HG03108 (cell line): ENCODE results near the gene FERMT3.
"Not testable (repeated sequence)": the region's sequence is repeated elsewhere in the genome, so short reads cannot be mapped to it uniquely, and the experiment has no call there.

Experiments used
- ATAC-seq: cut with Tn5 transposase; IDR thresholded peaks from one replicate; pipeline ENCODE4 v1.9.1; 2021; ENCODE audit warnings: moderate library complexity; ENCODE audit not compliant: unreplicated experiment

FERMT3 gene

DNA sequence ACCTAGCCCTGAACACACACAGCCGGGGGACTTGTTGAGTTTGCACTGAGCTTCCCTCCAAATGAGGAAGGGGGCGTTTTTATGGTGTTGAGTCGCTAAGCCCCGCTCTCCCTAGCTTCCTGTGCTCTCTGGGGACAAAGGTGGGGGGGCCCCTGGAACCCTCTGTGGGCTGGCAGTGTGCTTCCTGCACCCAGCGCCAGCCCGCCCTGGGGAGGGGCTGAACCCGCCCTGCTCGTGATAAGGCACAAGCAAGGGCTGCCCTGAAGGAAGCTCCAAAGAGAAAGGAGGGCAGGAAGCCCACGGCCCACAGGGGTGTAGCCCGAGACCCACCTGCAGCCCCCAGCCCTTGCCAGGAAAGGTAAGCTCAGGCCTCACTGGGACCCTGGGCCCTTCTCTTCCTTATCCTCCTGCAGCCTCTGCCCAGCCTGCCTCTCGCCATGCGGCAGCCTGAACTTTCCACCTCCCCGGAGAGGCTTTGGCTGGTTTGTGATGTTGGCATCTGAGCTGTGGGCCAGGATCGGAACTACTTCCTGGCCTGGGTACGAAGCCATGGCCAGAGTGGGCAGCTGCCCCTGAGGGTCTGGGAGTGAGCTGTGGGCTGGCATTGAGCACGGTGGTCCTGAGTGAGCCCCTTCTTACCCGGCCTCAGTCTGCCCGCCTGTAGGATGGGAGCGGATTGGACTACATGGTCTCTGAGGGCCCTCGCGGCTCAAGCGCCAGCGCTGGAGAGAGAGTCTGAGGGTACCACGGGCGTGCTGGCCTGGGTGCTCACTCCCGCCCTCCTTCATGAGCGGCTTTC, at the start of gene FERMT3:
FERMT3 (plus strand) TSS at position 265 of the 799 bp plus-strand sequence. CDS start 644 bp downstream, outside the sequence.
- peak; percentile 39 for ATAC-seq

DNA sequence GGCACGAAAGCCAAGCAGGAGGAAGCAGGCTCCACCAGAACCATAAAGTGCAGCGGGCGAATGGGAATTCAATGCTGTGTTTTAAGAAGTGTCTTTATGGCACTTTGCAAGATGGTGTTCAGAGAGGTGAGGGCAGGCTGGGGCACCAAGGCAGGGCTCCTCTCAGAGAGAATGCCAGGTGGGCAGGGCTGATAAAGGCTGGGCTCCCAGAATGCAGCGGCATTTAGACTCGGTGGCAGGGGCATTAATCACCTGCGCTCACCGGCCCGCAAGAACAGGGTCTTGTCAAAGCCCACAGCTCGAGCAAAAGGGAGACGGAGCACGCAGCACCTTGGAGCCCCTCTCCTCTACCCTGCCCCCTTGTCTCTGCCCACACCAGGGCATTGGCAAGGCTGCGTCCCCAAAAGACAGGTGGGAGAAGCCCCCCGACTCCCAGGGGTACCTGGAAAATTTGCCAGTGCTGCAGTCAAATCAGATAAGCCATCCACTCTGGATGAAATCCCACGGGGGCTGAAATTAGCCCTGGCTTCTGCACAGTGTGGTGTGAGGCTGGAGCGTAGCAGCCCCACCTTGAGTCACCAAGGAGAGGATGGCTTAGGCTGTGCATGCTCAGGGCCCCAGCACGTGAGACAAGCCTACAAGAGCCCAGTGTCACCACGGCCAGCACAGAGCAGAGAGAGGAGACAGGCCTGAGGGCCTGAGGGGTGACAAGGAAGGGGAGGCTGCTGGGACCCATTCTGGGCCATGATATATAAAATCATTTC, 48.7 kb upstream of the FERMT3 start:
- no peak for ATAC-seq

DNA sequence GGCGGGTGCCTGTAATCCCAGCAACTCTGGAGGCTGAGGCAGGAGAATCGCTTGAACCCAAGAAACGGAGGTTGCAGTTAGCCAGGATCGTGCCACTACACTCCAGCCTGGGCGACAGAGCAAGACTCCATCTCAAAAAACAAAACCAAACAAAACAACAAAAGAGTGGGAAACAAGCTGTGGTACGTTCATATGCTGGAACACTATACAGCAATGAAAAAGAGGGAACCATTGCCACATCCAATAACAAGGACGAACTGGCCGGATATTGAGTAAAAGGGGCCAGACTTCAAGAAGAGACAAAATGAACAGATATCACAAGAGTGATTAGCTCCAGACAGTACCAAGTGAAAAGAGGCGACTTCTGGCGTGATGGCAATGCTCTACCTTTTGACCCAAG, 45.5 kb upstream of the FERMT3 start:
- no peak for ATAC-seq

GRCh38 chr11:64162769-64163168, 43.8 kb upstream of the FERMT3 start:
- not testable (repeated sequence) for ATAC-seq

DNA sequence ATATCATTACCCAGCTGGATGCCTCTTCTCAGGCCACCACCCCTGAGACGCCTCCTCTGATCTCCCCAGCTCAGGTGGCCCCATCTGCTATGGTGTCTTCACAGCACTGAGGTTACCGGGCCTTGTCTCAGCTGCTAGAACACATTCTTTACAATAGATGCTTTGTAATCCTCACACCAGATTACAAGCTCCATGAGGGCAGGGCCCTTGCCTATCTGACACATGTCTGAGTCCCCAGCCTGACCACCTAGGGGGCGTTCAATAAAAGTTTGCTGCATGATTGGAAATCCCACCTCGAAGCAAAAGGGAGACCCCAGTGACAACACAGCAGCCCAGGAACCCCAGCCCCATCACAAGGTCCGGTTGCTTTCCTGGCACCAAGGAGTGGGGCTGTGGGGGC, 42.6 kb upstream of the FERMT3 start:
- ATAC-seq: no peak

GRCh38 chr11:64164392-64165312, 41.9 kb upstream of the FERMT3 start:
- ATAC-seq: no peak

DNA sequence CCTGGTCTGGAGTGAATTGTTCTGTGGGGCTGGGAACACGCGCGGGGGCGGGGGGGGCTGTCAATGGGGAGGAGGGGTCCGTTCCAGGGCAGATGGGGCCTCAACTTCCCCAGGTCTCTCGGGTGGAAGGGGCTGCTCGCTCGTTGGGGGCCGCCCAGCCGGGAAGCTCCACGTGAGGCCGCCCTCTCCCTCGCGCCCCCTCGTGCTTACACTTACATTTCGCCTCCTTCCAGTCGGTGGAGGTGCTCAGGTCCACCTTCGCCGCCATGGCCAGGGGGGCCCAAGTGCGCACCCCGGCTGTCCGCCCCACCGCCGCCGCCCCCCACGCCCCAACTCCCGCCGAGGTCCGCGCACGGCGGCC, 41.1 kb upstream of the FERMT3 start:
- no peak for ATAC-seq

- ATAC-seq: peak; percentile 80
These were observed 40.5 kb upstream of the FERMT3 start, which contains the start of gene MACROD1 for GRCh38 chr11:64165842-64166635. MACROD1 (minus strand) TSS chr11:64166113; CDS start chr11:64165994, 119 bp downstream.

DNA sequence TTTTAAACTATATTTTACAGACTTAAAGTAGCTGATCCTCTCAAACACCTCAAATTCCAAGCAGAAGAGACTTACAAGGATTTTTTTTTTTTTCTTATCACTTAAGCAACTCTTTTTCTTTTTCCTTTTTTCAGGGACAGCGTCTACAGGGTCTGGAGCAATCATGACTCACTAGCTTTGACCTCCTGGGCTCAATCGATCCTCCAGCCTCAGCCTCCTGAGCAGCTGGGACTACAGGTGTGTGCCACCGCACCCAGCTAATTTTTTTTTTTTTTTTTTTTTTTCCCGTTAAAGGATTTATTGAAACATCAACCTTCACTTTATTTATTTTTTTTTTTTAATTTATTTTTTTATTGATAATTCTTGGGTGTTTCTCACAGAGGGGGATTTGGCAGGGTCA, 36.1 kb upstream of the FERMT3 start:
- no peak for ATAC-seq

DNA sequence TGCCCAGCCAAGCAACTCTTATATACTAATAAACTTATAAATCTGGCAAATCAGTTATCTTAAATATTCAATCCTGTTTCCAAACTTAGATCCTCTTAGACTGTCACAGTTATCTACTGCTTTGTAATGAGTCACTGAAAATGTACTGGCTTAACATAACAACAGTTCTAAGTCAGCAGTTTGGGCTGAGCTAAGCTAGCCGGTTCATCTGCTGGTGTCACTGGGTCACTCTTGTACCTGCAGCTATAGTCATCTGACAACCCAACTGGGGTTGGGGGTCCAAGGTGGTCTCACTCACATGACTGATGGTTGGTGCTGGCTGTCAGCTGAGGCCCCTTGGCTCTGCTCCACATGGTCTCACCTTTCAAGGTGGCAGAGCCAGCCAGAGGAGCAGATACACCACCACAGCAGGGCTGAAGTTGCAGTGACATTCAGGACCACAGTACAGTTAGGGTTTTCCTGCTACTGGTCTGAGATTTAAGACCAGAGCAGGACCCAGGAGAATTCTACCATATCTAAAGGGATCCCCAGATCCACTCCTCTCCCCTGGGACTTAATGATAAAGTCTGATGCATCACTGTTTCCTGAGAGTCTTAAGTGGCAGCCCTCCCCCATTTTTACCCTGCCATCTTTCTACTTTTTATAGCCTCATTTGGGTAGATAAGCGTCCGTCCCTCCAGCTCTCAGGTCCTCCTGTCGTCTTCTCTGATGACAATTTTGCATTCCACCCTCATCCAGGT, 32.7 kb upstream of the FERMT3 start:
- no peak for ATAC-seq

GRCh38 chr11:64176751-64177150, 29.8 kb upstream of the FERMT3 start:
- ATAC-seq: no peak

GRCh38 chr11:64178203-64178602, 28.3 kb upstream of the FERMT3 start:
- ATAC-seq: no peak

DNA sequence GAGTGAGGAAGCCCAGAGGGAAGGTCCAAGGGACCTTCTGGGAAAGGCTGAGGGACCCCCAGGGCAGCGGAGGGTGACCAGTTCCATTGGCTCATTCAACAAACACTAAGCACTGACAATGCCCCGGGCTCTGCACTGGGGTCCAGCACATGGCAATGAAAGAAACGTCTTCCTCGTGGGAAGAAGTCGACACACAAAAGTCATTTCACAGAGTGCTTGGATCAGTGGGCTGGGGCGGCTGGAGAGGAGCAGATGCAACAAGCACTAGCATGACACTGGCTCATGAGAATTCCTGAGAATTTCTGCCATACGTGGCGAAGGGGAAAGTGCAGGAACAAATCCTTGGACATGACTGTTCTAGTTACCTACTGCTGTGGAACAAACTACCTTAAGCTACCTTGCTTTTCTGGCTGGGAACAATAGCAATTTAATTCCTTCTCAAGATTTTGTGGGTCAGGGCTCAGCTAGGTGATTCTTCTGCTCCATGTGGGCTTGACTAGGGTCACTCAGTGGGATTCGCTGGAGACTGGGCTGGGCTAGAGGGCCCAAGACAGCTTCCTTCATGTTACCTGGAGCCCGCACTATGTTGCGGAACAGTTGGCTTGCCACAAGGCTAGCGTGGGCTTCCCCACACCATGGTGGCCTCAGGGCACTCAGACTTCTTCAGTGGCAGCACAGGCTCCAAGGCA, 27.4 kb upstream of the FERMT3 start:
- no peak for ATAC-seq

- ATAC-seq: no peak
These were observed 25.6 kb upstream of the FERMT3 start for GRCh38 chr11:64180891-64181290.

GRCh38 chr11:64181506-64182411, 24.8 kb upstream of the FERMT3 start:
- ATAC-seq: no peak

DNA sequence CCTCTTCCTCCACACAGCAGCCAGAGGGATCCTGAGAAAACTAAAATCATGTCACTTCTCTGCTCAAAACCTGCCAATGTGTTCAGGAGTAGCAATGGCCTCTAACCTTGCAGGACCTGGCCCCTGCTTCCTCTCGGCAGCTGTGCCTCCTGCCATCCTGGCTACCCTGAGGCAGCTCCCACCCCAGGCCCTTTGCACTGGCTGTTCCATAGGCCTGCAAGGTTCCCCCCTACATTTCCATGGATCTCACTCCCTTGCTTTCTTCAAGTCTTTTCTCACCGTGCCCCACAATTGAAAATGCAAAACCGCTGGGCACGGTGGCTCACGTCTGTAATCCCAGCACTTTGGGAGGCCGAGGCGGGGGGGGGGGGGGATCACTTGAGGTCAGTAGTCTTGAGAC, 22.6 kb upstream of the FERMT3 start:
- no peak for ATAC-seq

DNA sequence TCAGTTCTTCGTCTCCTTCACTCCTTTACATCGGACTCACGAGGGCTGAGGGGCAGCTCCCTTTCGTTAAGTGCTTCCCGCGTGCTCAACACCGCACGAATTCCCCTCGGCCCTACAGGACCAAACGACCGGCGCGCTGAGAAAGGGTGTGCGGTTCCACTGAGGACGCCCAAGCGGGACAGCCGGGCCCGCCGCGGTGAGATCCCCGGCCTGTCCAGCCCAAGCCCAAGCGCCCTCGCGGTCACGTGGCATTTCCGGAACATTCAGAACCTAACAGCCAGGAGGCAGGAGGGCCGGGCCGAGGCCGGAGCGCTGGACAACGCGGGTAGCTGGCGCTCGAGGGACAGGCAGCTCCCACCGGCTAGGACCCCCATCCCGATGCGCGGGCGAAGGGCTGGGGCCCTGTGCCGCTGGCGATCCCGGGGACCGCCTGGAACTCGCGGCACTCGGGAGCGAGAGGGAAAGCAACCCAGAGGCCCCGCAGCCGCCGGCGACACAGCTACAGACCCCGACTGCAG, 21.3 kb upstream of the FERMT3 start:
- ATAC-seq: peak; percentile 18
